Upper lobe of right lung (tissue), 1 donor: Measurements from ENCODE around the gene ADAM22. TPM values are rescaled to one million over a fixed set of nuclear protein-coding genes. Genes with fewer than 3 reads are reported as not detected.

Experiments used
- ATAC-seq: fragments of 200-7000 bp; cut with Tn5 transposase; one replicate; pipeline ENCODE4 v1.9.1; 2020; ENCODE audit warnings: mild to moderate bottlenecking, moderate library complexity
- DNase-seq: peaks from one replicate; pipeline ENCODE4 v3.0.0-alpha.2; 2020
- H3K27ac ChIP-seq: fragments of 200-600 bp; one replicate; pipeline ENCODE4 v1.8.0; 2022
- H3K27me3 ChIP-seq: fragments of 200-600 bp; one replicate; pipeline ENCODE4 v1.8.0; 2022; ENCODE audit warnings: mild to moderate bottlenecking
- H3K36me3 ChIP-seq: fragments of 200-600 bp; one replicate; pipeline ENCODE4 v1.8.0; 2022
- H3K4me1 ChIP-seq: fragments of 200-600 bp; one replicate; pipeline ENCODE4 v1.8.0; 2022
- H3K4me3 ChIP-seq: fragments of 200-600 bp; one replicate; pipeline ENCODE4 v1.8.0; 2022; ENCODE audit warnings: mild to moderate bottlenecking
- H3K9me3 ChIP-seq: fragments of 200-600 bp; one replicate; pipeline ENCODE4 v1.8.0; 2022
- intact Hi-C: fragments of 100-400 bp; cut with DNase I; formaldehyde crosslinking; loops from one replicate; pipeline ENCODE4 v1.11.0; 2022
- total RNA-seq: library from RNA; stranded (reverse); fragmentation: NEBNext Ultra II Directional; extraction: Animal tissue kit (Norgen Biotek cat#: 25700); gene quantifications from one replicate; pipeline ENCODE4 v1.2.1, GENCODE V29; 2021
- TF ChIP-seq, protein P1 (sequence below): fragments of 200-600 bp; IDR thresholded peaks from one replicate; pipeline ENCODE4 v1.8.0; 2022; ENCODE audit warnings: antibody characterized with exemption
- donor health status: DM: no; HTN: yes; CAD: no; lungs with severe emphysema.

The ADAM22 gene
- total RNA-seq, 1 donor from 2014 or later = 4.3 TPM

DNA sequence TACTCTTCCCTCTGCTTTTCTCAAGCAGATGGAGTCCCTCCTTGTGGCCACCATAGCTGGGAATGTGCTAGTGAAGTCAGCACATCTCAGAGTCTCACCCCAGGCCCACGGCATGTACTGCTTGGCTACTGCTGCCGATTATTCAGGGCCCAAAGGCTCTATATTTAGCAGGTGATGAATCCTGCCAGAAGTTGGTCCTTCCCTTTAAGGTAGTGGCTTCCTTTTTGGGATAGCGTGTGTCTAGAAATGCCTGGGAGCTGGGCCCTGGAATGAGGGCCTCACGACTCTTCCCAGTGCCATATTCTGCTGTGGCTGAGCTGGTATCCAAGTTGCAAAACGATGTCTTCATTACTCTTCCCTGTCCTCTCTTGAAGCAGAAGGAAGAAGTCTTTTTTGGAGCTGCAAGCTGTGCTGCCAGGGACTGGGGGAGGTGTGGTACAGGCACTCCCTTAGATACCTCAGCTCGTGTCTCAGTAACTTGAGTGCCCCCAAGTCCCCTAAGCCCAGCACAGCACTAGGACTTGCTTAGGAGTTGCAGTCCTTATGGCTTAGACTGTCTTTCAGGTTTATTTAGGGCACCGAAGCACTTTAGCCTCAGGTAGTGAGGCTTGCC, 100.1 kb downstream of the ADAM22 start:
- no peak for DNase-seq
- no peaks in the 10 kb centered on the region for H3K9me3 ChIP-seq
- H3K4me1 ChIP-seq = no peaks in the 10 kb centered on the region
- no peaks in the 10 kb centered on the region for H3K27me3 ChIP-seq
- H3K4me3 ChIP-seq = no peak overlapping the region
- H3K36me3 ChIP-seq = no peaks in the 10 kb centered on the region
- TF ChIP-seq, protein P1, sequence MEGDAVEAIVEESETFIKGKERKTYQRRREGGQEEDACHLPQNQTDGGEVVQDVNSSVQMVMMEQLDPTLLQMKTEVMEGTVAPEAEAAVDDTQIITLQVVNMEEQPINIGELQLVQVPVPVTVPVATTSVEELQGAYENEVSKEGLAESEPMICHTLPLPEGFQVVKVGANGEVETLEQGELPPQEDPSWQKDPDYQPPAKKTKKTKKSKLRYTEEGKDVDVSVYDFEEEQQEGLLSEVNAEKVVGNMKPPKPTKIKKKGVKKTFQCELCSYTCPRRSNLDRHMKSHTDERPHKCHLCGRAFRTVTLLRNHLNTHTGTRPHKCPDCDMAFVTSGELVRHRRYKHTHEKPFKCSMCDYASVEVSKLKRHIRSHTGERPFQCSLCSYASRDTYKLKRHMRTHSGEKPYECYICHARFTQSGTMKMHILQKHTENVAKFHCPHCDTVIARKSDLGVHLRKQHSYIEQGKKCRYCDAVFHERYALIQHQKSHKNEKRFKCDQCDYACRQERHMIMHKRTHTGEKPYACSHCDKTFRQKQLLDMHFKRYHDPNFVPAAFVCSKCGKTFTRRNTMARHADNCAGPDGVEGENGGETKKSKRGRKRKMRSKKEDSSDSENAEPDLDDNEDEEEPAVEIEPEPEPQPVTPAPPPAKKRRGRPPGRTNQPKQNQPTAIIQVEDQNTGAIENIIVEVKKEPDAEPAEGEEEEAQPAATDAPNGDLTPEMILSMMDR = no peak
- ATAC-seq = no peak
- intact Hi-C loops = no loop called here
- no peak overlapping the region for H3K27ac ChIP-seq

DNA sequence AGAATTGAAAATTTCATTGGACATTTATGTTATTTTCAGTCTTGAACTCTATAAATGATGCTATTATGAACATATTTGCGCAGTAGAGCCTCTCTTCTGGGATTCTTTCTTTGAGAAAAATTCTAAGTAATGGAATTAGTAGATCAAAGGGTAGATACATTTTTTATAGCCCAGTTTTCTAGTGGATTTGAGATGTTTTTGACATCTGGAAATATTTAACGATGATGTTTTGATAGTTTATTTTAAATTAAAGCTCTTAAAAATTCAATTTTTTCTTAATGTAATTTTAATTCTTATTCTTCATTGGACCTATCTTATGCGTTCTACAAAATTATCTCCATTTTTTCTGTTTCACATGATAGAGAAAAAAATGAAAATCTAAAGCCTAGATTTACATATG, 103.0 kb downstream of the ADAM22 start:
- ATAC-seq (no peak), DNase-seq (no peak)
- intact Hi-C loops = no loop called here
- no peaks in the 10 kb centered on the region for H3K27me3 ChIP-seq
- H3K4me1 ChIP-seq = no peaks in the 10 kb centered on the region
- H3K9me3 ChIP-seq = no peaks in the 10 kb centered on the region
- TF ChIP-seq, protein P1 = no peak
- H3K36me3 ChIP-seq = no peaks in the 10 kb centered on the region
- no peak overlapping the region for H3K4me3 ChIP-seq
- H3K27ac ChIP-seq = no peak overlapping the region

DNA sequence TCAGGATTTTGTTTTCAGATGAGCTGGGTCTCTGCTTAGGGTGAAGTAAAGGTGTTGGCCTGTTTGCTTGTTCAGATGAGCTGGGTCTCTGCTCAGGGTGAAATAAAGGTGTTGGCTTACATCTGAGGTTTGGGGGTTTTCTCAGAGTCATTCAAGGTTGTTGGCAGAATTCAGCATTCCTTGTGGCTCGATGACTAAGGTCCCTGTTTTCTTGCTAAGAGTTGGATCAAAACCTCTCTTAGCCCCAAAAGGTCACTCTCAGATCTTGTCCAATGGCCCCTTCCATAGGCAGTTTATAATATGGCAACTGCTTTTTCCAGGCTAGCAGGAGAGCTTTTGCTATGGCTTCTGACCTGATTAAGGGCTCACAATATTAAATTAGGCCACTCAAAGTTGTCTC, 106.6 kb downstream of the ADAM22 start:
- no peak for ATAC-seq
- H3K9me3 ChIP-seq = no peaks in the 10 kb centered on the region
- H3K36me3 ChIP-seq = no peaks in the 10 kb centered on the region
- H3K27ac ChIP-seq = no peak overlapping the region
- no peaks in the 10 kb centered on the region for H3K27me3 ChIP-seq
- TF ChIP-seq, protein P1 = no peak
- intact Hi-C loops = no loop called here
- no peak overlapping the region for H3K4me3 ChIP-seq
- no peaks in the 10 kb centered on the region for H3K4me1 ChIP-seq
- DNase-seq = no peak

DNA sequence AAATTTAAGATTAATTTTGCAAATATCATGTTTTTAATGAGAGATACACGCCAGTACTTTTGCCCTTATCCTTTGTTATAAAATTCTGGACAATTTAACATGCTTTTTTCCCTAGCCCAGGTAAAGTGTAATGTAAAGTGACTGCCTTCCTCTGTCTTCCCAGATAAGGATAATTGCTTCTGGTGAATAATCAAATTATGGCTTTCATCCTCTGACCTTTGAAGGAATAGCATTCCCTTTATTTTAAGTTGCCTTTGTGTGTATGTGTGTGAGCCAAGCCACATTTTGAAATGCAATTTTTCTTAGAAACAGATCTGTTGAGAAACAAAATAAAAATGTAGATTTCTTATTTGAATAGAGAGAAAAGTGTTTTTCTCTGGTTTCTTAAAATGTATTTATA, 107.5 kb downstream of the ADAM22 start:
- Histone ChIP-seq H3K4me1 (no peaks in the 10 kb centered on the region), H3K36me3 (no peaks in the 10 kb centered on the region), H3K4me3 (no peak overlapping the region), H3K27me3 (no peaks in the 10 kb centered on the region), H3K9me3 (no peaks in the 10 kb centered on the region), H3K27ac (no peak overlapping the region)
- DNase-seq (no peak), ATAC-seq (no peak)
- TF ChIP-seq, protein P1 = no peak
- intact Hi-C loops = no loop called here

DNA sequence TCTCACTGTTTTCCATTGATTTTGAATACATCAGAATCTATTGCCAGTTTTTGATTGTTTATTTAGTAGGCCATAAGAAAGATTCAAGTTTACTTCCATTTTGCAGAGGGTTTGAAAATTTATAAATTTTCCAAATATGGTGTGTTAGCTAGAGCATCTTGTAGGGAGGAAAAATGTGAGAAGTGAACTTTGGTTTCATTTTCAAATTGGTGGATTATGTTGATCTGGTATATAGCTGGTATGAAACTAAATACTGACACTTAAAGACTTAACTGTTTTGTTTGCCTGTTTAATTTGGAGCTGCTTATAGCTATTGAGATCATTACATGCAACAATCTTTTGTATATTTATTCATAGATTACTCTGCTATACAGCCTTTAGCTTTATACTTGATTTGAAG, 108.1 kb downstream of the ADAM22 start:
- ATAC-seq (no peak), DNase-seq (no peak)
- Histone ChIP-seq H3K36me3 (no peaks in the 10 kb centered on the region), H3K9me3 (no peaks in the 10 kb centered on the region), H3K27ac (no peak overlapping the region), H3K4me3 (no peak overlapping the region), H3K27me3 (no peaks in the 10 kb centered on the region), H3K4me1 (no peaks in the 10 kb centered on the region)
- TF ChIP-seq, protein P1 = no peak
- intact Hi-C loops = no loop called here

DNA sequence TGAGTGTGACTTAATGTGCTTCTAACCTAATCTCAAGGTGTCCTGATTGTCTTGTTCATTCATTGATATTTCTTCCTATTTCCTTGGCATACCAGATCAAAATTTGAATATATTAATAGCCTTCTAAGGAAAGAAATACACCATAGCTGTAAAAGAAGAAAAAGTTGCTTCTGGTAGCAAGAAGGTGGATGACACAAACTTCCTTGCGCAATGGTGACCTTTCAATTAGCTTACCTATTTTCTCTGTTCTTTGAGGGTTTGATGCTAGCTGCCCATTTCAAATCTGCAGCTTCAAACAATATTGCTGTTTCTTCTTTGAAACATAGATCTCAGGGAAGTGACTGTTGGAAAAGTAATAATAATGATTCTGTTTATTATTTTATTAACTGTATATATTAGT, 108.8 kb downstream of the ADAM22 start:
- Histone ChIP-seq H3K27ac (no peak overlapping the region), H3K4me1 (no peaks in the 10 kb centered on the region), H3K4me3 (no peak overlapping the region), H3K27me3 (no peaks in the 10 kb centered on the region), H3K9me3 (no peaks in the 10 kb centered on the region), H3K36me3 (no peaks in the 10 kb centered on the region)
- intact Hi-C loops = no loop called here
- ATAC-seq (no peak), DNase-seq (no peak)
- TF ChIP-seq, protein P1 = no peak
